ENCODE results near the gene SRGN.
"Not testable (repeated sequence)": the region's sequence is repeated elsewhere in the genome, so short reads cannot be mapped to it uniquely, and the experiment has no call there.

DNA sequence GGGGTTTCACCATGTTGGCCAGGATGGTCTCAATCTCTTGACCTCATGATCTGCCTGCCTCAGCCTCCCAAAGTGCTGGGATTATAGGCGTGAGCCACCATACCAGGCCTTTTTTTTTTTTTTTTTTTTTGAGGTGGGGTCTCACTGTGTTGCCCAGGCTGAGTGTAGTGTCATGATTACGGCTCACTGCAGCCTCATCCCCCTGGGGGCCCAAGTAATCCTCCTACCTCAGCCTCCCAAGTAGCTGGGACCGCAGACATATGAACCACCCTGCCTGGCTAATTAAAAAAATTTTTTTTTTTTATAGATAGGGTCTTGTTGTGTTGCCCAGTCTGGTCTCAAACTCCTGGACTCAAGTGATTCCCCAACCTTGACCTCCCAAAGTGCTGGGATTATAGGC, 54.2 kb downstream of the SRGN start:
- not testable (repeated sequence) for TF ChIP-seq CTCF (conservative IDR thresholded peaks at IDR 0.05 in 1 of 2, IDR thresholded peaks at IDR 0.05 in 1 of 2; ENCODE audit: low read depth in 1 of 2, low read length in 2 of 2); EZH2 (IDR thresholded peaks at IDR 0.05; ENCODE audit: low read length, missing control alignments)
